PFSK-1 (cell line): Measurements from ENCODE around the gene PLEKHG4.

Source experiments
- SIN3A ChIP-seq: IDR thresholded peaks from 2 replicates; pipeline ENCODE4 v1.6.1; 2012; ENCODE audit warnings: mild to moderate bottlenecking, low read length, moderate library complexity, borderline replicate concordance; ENCODE audit not compliant: insufficient read depth
- TAF1 ChIP-seq: IDR thresholded peaks from 2 replicates; pipeline ENCODE4 v1.6.1; 2012; ENCODE audit warnings: low read length, control low read depth, borderline replicate concordance; ENCODE audit not compliant: insufficient read depth
- TF ChIP-seq, protein P1 (sequence below), 2 experiments: IDR thresholded peaks; 2 replicates each; pipeline versions ENCODE4 v1.6.1 to v1.8.0; 2011 to 2012; ENCODE audit warnings: low read depth in 2 of 2, low read length in 2 of 2, control low read depth in 1 of 2, inconsistent platforms in 1 of 2, mild to moderate bottlenecking in 1 of 2, moderate library complexity in 1 of 2; ENCODE audit not compliant: insufficient read depth in 1 of 2

DNA sequence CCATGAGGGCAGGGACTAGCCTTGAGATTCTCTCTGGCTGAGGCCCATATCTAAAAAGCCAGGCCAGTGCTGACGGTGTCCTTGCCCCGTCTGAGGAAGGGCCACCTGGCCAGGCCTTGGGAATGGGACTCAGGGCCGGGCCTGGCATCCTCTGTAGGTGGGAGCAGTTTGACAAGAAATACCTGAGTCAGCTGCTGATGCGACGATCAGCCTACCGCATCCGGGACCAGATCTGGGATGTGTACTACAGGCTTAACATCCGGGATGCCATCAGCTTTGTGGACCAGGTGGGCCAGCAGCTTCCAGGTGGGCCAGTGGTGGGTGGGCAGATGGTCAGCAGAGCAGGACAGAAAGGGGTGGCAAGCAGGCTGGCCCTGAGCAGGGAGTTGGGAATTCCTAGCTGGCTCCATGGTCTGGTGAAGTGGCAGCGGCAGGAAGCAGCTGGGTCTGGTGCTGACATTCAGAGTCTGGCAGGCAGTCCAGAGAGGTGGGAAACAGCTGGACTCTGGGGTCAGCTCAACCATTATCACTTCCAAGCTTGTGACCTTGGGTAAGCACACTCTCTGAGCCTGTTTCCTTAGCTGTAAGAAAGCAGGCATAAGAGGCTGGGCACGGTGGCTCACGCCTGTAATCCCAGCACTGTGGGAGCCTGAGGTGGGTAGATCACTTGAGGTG, 21.0 kb upstream of the PLEKHG4 start:
- TF ChIP-seq, protein P1, sequence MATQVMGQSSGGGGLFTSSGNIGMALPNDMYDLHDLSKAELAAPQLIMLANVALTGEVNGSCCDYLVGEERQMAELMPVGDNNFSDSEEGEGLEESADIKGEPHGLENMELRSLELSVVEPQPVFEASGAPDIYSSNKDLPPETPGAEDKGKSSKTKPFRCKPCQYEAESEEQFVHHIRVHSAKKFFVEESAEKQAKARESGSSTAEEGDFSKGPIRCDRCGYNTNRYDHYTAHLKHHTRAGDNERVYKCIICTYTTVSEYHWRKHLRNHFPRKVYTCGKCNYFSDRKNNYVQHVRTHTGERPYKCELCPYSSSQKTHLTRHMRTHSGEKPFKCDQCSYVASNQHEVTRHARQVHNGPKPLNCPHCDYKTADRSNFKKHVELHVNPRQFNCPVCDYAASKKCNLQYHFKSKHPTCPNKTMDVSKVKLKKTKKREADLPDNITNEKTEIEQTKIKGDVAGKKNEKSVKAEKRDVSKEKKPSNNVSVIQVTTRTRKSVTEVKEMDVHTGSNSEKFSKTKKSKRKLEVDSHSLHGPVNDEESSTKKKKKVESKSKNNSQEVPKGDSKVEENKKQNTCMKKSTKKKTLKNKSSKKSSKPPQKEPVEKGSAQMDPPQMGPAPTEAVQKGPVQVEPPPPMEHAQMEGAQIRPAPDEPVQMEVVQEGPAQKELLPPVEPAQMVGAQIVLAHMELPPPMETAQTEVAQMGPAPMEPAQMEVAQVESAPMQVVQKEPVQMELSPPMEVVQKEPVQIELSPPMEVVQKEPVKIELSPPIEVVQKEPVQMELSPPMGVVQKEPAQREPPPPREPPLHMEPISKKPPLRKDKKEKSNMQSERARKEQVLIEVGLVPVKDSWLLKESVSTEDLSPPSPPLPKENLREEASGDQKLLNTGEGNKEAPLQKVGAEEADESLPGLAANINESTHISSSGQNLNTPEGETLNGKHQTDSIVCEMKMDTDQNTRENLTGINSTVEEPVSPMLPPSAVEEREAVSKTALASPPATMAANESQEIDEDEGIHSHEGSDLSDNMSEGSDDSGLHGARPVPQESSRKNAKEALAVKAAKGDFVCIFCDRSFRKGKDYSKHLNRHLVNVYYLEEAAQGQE (IDR thresholded peaks at IDR 0.05; ENCODE audit: insufficient read depth in 1 of 2, low read depth in 2 of 2, low read length in 2 of 2), result no peak
- TF ChIP-seq TAF1 (no peak), SIN3A (no peak)
